MM.1S (cell line): ENCODE results near the gene RNF43.

Experiments used
- EZH2 ChIP-seq: fragments of 300-600 bp; sonication (generic); optimal IDR thresholded peaks from 2 replicates; pipeline ENCODE3; 2017; ENCODE audit warnings: low read depth, mild to moderate bottlenecking, antibody characterized with exemption, low read length, mixed read lengths
- TF ChIP-seq, protein P1 (sequence below): fragments of 300-600 bp; sonication (generic); IDR thresholded peaks from 2 replicates; pipeline ENCODE4 v1.5.1; 2016; ENCODE audit warnings: antibody characterized with exemption, low read length, mixed read lengths

DNA sequence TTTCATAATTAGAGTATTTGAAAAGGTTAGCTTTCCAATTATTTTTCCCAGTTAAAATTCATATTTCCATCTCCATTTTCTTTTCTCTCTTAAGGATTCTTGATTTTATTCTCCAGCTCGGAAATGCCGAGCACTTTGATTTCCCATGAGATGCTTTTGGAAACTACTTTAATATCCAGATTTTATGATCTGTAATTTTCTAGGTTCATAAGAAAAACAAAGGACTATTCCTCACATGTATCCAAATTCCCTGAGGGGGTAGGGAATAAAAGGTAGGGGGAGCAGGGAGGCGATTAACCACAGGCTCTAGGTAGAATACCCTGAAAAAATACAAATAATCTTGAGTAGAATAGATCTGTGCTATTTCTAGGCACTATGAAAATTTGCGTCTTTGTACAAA, 938 bp downstream of the RNF43 start:
- TF ChIP-seq, protein P1, sequence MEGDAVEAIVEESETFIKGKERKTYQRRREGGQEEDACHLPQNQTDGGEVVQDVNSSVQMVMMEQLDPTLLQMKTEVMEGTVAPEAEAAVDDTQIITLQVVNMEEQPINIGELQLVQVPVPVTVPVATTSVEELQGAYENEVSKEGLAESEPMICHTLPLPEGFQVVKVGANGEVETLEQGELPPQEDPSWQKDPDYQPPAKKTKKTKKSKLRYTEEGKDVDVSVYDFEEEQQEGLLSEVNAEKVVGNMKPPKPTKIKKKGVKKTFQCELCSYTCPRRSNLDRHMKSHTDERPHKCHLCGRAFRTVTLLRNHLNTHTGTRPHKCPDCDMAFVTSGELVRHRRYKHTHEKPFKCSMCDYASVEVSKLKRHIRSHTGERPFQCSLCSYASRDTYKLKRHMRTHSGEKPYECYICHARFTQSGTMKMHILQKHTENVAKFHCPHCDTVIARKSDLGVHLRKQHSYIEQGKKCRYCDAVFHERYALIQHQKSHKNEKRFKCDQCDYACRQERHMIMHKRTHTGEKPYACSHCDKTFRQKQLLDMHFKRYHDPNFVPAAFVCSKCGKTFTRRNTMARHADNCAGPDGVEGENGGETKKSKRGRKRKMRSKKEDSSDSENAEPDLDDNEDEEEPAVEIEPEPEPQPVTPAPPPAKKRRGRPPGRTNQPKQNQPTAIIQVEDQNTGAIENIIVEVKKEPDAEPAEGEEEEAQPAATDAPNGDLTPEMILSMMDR: no peak
- TF ChIP-seq EZH2: no peak
